Measurements from ENCODE around the gene LAMA3.

GRCh38 chr18:23887035-23887434 lies 197.8 kb downstream of the LAMA3 start:
- TF ChIP-seq CTCF (IDR thresholded peaks at IDR 0.05) (no peak), POLR2A (IDR thresholded peaks at IDR 0.05) (no peak)
